GM21360 (cell line): ENCODE results near the gene OPCML.

ENCODE experiments used
- ATAC-seq: cut with Tn5 transposase; IDR thresholded peaks from one replicate; pipeline ENCODE4 v1.9.1; 2021; ENCODE audit warnings: mild to moderate bottlenecking, moderate library complexity; ENCODE audit not compliant: unreplicated experiment

Gene OPCML

GRCh38 chr11:132961453-132961852 lies 570.8 kb downstream of the OPCML start:
- ATAC-seq: no peak

- no peak for ATAC-seq
Observed at GRCh38 chr11:132960273-132961078, 571.8 kb downstream of the OPCML start.

GRCh38 chr11:132959693-132960092 lies 572.6 kb downstream of the OPCML start:
- ATAC-seq: no peak

GRCh38 chr11:132957881-132958280 lies 574.4 kb downstream of the OPCML start:
- no peak for ATAC-seq

GRCh38 chr11:132948252-132948651 lies 584.0 kb downstream of the OPCML start:
- ATAC-seq: no peak

GRCh38 chr11:132944569-132944944 lies 587.7 kb downstream of the OPCML start:
- ATAC-seq: no peak

GRCh38 chr11:132943706-132944568 lies 588.4 kb downstream of the OPCML start:
- ATAC-seq: no peak

GRCh38 chr11:132943357-132943705 lies 589.0 kb downstream of the OPCML start:
- no peak for ATAC-seq

- no peak for ATAC-seq
Observed at GRCh38 chr11:132942611-132943356, 589.5 kb downstream of the OPCML start.

GRCh38 chr11:132941761-132942160 lies 590.5 kb downstream of the OPCML start:
- ATAC-seq: no peak

- no peak for ATAC-seq
Observed at GRCh38 chr11:132941024-132941646, 591.2 kb downstream of the OPCML start.

GRCh38 chr11:132937016-132937415 lies 595.3 kb downstream of the OPCML start:
- no peak for ATAC-seq

GRCh38 chr11:132935383-132935782 lies 596.9 kb downstream of the OPCML start:
- no peak for ATAC-seq

GRCh38 chr11:132933703-132934102 lies 598.6 kb downstream of the OPCML start:
- no peak for ATAC-seq

GRCh38 chr11:132925825-132926469 lies 606.4 kb downstream of the OPCML start:
- no peak for ATAC-seq

- no peak for ATAC-seq
Observed at GRCh38 chr11:132921597-132921996, 610.7 kb downstream of the OPCML start.

GRCh38 chr11:132920451-132921096 lies 611.7 kb downstream of the OPCML start:
- ATAC-seq: no peak

GRCh38 chr11:132914600-132914999 lies 617.7 kb downstream of the OPCML start:
- no peak for ATAC-seq

- ATAC-seq: no peak
Observed at GRCh38 chr11:132913886-132914285, 618.4 kb downstream of the OPCML start.

GRCh38 chr11:132913295-132913694 lies 619.0 kb downstream of the OPCML start:
- no peak for ATAC-seq
